ENCODE measurements around the gene SYK.

- TF ChIP-seq POLR2A (IDR thresholded peaks at IDR 0.05; ENCODE audit: borderline replicate concordance, extremely low read depth, insufficient read depth, insufficient read length) = no peak
- no peak for TF ChIP-seq ZNF274 (IDR thresholded peaks at IDR 0.05; ENCODE audit: low read depth, low read length)
- TF ChIP-seq POLR2AphosphoS5 (IDR thresholded peaks at IDR 0.05; ENCODE audit: low read depth, low read length) = no peak
- TF ChIP-seq SRF (IDR thresholded peaks at IDR 0.05; ENCODE audit: low read depth) = no peak
- TF ChIP-seq EZH2 (IDR thresholded peaks at IDR 0.05) = no peak
- no peak for TF ChIP-seq CTCF (IDR thresholded peaks at IDR 0.05 in 2 of 3, conservative IDR thresholded peaks at IDR 0.05 in 1 of 3; ENCODE audit: borderline replicate concordance in 1 of 3, insufficient read depth in 1 of 3, low read depth in 2 of 3, low read length in 2 of 3)
- no peak for TF ChIP-seq YY1 (IDR thresholded peaks at IDR 0.05; ENCODE audit: extremely low read depth, insufficient replicate concordance, low read depth, low read length)
- TF ChIP-seq CEBPB (IDR thresholded peaks at IDR 0.05; ENCODE audit: low read depth) = no peak
- TF ChIP-seq EZH2phosphoT487 (IDR thresholded peaks at IDR 0.05; ENCODE audit: borderline replicate concordance) = no peak
- TF ChIP-seq EGR1 (IDR thresholded peaks at IDR 0.05; ENCODE audit: low read depth) = no peak
These were observed 102.3 kb downstream of the SYK start for GRCh38 chr9:90903766-90904424.

All from HCT116 (cell line).